Effector CD4-positive, alpha-beta T cell (primary cell): Measurements from ENCODE around the gene TMEM63B.
"Not testable (repeated sequence)": the region's sequence is repeated elsewhere in the genome, so short reads cannot be mapped to it uniquely, and the experiment has no call there.

ENCODE experiments used
- DNase-seq: peaks from one replicate; pipeline ENCODE4 v3.0.0-alpha.2; 2020

TMEM63B gene

DNA sequence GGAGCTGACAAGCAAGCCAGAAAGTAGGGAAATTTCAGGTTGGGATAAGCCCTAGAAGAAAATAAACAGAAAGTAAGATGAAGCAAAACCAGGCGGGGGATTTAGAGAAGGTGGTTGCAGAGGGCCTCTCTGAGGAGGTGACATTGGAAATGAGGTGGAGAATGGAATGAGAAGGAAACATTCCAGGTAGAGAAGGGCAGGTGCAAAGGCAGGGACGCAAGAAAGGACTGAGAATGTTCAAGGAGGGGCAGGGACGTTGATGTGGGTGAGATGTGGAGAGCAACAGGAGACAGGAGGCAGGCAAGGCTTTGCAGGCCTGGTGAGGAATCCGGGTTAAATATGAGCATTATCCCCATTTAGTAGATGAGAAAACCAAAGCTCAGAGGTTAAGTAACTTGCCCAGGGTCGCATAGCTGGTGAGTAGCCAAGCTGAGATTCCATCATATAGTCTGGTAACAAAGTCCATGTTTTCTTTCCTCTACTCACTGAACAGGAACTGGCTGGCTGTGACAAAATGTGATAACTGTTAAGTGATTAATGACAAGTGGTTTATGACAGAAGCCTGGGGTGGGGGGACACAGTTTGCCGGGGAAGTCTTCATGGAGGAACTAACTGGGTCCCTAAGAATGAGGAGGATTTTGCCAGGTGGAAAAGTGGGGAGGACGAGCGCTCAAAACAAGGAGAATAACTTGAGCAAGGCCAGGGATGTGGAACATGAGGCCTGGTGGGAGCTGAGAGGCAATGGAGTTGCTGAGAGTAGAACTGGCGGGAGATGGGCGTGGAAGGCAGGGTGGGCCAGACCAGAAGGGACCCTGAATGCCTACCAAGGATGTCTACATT lies 32.7 kb upstream of the TMEM63B start:
- no peak for DNase-seq

DNA sequence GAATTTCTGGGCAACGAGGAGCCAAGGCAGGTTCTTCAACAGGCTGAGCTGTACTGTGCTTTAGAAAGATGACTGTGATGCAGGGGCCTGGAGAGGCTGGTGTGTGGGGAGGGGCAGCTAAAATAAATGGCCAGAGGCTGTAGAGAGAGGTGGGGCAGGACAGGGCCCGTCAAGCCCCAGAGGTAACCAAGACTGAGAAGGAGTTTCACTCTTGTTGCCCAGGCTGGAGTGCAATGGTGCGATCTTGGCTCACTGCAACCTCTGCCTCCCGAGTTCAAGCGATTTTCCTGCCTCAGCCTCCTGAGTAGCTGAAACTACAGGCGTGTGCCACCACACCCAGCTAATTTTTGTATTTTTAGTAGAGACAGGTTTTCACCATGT lies 32.1 kb upstream of the TMEM63B start:
- not testable (repeated sequence) for DNase-seq

DNA sequence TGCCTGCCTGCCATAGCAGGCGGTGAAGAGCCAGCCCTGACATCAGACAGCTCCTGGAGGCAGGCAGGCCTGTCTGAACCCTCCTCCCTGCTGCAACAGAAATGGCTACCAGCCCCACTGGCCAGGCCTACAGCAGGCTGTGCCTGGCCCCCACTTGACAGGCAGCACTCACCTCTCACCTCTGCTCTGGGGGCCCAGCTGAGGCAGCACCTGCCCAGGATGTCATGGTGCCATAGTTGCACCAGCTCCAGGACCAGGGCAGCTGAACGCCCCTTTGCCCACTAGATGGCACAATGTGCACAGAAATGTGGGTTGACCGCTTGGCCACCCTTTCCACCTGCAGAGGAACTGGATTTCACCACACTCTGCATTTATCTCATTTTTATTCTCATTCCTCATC lies 30.7 kb upstream of the TMEM63B start:
- peak; percentile 70 for DNase-seq

DNA sequence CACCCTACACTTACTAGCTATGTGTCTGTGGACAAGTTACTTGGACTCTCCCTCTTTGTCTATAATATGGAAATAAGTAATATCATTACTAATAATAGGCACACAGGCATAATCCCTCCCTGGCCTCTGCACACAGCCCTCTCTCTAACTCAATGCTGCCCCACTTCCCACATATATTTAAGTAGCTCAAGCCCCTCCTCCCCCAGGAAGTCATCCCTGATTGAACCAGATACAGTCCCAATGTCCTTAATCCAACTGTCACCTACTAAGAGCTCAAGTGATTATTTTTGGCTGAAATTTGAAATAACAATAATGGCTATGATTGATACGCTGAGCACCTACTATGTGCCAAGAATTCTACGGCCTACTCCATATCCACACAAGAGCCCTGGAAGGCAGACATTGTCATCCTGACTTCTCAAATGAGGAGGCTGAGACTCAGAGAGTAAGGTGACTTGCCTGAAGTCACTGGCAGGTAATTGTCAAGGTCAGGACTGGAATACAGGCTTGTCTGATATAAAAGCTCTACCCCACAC lies 29.5 kb upstream of the TMEM63B start:
- no peak for DNase-seq

DNA sequence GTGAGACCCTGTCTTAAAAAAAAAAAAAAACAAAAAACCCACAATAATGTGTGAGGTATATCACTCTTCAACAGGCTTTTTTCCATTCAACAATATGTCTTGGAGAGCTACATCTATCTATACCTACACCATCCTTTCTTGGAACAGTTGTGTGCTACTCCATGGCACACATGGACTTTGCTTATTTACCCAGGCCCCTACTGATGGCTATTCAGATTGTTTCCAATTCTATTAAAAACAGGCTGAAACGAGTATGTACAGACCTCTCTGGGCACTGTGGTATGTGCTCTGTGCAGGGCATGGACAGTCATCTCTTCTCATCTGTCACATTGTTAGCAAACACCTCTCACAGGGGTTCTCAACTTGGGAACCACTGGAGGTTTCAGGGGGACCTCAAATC lies 28.2 kb upstream of the TMEM63B start:
- no peak for DNase-seq

DNA sequence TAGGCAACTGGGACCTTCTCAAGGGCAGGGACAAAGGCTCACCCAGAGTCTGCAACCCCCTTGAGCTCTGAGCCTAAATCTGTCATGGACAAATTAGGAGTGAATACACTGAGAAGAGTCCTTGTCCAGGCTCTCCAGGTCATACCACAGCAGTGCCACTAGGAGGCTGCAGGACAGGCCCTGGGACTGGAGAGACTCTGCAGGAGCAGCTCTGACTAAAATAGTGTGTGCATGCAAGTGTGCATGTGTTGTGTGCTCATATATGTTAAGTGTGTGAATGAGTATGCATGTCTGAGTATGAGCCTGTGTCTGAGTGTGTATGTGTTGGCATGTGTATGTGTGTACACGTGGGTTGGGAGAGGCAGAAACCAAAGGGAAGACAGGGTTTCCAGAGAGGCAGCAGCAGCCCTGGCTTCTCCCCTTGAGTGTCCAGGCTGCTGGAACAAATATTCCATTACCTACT lies 27.2 kb upstream of the TMEM63B start:
- no peak for DNase-seq

DNA sequence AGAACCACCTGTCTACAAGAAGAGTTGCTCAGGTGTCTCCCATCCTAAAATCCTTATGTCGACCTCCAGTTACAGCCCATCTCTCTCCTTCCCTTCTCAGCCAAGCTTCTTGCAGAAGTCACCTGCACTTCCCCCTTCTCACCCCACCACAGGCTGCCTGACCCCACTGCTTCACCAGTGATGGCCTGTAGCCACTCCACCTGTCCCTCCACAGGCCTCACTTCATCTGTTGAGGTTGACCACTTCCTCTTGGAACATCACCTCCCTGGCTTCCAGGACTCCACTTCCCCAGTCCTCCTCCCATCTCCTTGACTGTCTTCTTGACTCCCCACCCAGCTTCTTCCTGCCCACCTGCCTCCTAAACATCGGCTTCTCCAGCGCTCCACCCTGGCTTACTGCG lies 25.5 kb upstream of the TMEM63B start:
- no peak for DNase-seq

DNA sequence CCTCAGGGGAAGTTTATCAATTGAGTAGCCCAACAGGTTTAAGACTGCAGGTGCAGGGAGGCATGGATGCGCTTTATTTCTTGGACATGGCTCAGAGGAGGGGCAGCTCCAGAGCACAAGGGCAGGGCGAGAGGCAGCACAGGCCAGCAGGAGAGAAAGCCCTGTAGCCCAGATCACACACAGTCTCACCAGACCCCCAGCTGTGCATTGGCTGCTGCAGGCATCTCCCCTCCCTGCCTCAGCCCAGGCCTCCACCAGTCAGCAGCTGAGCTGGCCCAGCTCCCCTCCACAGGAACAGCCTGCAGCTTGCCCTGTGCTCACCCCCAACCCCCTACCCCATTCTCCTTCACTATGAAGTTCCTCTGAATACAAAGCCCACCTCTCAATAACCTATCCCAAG lies 24.8 kb upstream of the TMEM63B start:
- DNase-seq: no peak

DNA sequence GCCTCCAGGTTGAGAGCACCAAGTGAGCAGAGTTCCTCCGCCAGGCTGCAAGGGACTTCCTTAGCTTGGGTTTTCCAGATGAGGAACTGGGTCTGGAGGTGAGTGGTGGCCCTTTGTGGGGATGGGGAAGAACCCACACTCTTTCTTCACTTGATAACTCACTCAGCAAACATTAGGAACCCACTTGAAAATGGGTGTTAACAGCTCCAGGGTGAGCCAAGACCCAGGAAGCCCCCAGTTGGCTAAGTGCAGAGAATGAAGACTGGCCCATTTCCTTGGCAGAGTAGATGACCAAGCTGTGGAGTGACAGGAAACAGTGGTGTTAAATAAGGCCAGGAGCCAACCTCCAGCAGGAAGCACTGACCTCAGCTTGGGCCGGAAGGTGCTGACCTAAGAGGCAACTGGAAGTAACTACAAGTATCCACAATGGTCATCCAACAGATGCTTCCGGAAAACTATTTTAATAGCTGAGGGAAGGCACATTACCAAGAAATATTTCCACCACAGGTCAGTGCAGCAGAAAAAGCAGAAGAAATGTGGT lies 22.8 kb upstream of the TMEM63B start:
- DNase-seq: no peak

DNA sequence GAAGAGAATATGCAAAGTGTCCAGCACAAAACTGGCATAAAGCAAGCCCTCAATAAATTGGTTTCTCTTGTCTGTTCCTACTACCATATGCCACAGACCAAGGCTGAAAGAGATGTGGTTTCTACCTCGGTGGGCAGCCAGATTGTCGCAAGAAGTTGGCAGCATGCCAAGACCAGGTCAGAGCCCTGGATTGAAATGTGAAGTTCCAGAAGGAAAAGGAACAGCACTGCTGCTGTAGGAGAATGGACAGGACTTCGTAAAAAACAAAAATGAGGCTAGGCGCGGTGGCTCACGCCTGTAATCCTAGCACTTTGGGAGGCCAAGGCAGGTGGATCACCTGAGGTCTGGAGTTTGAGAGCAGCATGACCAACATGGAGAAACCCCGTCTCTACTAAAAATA lies 22.2 kb upstream of the TMEM63B start:
- DNase-seq: no peak

DNA sequence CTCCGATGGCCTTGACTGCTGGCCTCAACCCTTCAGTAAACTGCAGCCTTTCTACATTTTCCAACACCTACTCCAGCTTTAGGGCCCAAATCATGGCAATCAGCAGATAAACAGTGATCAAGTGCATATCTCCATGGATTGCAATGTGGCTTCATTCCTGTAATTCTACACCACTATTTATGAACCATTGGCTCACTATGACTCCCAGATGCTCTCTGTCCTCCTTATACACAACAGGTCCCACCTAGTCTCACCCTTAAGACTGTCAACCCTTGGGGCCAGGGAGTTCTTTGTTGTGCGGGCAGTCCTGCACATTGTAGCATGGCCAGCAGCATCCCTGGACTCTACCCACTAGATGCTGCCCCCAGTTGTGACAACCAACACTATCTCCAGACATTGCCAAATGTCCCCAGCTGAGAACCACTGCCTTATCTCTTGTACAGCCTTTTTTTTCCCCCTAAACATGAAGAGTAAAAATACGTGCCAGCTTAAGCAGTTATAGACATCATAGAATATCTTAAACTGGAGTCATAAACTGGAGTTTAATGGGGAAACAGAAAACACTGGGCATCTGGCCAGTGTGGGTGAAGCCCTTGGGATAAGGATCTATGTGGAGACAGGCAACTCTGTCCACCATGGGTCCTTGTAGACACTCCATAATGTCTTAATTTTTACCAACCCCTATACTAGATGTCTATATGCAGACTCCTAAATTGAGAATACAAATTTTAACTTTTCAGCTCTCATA lies 21.2 kb upstream of the TMEM63B start:
- no peak for DNase-seq

DNA sequence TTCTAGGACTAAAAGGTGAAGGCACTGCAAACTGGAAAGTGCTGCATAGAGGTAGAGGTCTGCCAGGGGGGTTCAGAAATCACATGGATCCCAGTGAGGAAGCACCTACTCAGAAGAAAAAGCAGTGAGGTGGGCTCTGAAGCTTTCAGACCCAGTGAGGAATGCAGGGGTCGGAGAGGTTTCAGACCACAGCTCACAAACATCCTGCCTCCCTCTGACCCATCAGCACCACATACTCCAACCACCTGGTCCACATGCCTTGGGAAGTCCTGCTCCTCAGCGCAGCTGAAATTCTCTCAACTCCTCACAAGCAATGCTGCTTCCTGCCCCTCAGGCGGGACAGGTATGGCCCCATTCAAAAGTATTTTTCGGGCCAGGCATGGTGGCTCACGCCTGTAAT lies 20.3 kb upstream of the TMEM63B start:
- DNase-seq: no peak

DNA sequence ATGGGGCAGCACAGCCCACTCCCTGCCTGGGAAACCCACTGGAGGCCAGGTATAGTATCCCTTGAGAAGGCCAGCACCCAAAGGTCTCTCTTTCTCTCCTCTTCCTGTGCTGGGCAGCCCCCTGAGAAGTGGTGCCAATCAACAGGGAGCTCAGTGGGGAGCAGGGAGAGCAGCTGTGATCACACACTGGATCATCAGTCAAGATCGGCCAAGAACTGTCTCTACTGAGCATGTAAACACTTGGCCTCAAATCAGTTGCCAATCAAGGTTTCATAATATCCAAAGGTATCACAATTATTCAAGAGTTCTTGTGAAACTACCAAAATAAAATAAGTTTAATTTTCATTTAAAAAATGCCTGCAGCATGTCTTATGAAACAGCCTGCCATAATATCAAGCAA lies 18.9 kb upstream of the TMEM63B start:
- no peak for DNase-seq

DNA sequence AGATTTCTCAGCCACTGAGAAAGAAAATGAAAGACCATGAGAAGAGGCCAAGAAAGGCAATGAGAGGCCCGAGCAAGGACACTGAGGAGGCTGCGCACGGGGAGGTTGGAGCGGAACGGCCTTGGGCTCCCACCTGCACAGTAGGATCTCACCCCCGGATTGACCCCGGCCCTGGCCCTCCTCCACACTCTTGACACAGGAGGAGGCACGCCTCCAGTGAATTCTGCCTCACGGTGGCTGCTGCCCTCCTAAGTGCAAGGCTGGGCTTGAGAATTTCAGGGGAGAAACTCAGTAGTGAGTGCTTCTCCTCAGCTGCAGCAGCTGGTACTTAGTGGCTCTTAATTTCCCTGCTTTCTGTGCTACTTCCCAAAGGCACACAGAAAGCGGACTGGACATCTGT lies 18.1 kb upstream of the TMEM63B start:
- DNase-seq: no peak

DNA sequence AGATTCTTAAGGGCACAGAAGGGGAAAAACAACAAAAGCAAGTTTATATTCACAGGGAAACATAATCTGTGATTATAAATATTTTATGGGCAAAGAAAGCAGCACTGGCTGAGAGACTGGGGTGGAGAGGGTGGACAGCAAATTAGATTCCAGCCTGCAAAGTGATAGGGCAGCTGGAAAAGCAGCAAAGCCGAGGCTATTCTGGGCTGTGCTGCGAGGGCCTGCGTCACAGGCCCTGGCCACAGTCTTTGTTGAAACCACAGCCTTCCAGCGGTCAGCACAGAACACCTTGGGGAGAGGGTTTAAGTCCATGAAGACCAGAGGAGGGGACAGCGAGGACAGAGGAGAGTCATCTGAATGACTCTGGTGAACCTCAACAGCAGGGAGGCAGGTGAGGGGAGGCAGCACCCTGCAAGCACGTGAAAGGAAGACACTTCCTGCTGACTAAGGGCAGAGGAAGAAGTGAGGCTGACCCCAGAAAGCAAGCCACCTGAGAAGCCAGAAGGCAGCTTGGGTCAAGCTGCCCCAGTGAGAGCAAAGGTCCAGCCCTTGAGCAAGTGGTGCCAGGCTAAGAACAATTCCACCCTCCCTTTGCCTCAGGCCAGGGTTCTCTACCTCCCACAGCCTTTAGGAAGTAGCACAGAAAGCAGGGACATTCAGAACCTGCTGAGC lies 17.2 kb upstream of the TMEM63B start:
- no peak for DNase-seq

DNA sequence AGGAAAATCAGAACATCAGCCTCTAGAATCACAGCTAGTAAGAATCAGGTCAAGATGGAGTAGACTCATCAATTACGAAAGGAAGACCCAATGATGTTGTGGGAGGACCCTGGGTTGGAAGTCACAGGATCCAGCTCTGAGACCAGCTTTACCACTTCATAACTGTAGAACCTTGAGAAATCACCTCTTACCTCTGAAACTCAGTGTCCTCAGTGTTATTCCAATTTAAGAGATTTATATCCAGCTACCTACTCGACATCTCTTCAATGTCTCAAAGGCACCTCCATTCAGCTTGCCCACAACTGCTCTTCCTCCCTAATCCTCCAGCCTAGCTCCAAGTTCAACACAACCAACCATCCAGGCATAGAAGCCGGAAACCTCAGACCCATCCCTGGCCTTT lies 16.4 kb upstream of the TMEM63B start:
- no peak for DNase-seq

DNA sequence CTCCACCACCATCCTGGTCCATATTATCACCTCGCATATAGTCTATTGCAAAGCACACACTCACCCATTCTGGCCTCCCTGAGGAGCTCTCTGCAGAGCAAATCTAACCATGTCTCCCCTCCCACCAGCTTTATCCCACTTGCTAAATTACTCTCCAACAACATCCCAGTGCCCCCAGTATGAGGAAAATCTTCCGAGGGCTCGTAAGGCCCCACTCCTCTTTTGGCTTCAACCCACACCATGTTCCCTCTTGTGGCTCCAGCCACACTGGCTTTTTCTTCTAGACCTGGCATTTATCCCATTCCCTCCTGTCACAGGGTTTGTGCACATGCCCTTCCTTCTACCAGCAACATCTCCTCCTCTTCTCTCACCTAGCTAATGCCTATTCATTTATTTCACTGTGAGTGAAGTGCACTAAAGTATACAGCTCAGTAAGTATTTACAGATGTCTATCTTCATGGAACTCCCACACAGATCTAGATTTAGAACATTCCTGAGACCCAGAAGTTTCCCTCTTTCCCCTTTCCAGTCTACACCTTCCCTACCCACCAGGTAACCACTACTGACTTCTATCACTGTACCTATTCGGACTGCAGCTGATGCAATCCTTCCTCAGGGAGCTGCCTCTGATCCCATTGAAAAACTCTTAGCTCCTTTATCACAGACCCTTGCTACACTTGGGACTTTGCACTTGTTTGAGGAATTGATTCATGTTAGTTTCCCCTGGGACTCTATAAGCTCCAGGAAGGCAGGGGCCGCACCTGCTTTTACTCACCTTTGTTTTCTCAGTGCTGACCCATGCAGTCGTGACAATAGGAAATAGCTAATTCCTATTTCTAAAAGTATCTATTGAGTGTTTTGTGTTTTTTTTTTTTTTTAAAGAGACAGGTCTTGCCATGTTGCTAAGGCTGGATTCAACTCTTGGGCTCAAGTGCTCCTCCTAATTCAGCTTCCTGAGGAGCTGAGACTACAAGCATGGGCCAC lies 15.6 kb upstream of the TMEM63B start:
- no peak for DNase-seq

DNA sequence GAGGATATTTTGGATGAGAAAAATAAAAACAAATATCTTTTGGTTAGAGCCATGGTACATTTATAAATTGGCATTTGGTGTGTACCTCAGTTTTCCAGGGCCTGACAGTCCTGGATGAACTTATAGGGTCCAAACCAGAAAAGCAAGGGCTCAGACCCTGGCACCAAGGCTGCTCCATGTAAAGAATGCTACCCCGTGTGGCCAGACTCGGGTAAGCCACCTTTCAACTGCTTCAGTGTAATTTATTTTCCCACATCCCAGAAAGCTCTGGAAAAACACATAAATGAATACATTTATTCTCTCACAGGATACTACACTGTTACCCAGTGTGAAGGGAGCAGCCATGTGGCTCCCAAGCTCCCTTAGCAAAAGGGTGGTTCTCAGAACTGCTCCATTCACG lies 13.9 kb upstream of the TMEM63B start:
- no peak for DNase-seq

DNA sequence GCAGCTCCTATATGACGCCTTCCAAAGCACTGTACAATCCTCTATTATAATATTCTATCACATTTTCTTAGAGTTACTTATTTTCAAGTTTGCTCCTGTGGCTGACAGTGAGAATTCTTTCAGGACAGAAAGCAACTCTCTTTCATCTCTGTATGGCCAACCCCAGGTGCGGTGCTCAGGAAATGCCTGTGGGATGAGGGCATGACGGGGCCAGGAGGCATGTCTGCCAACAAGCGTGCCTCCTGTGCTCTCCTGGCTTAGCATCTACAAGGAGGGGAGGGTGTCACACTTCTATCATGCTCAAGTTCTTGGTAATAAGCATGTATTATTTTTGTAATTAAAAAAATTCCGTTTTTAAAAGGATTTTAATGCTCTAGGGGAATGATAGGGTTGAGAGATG lies 11.5 kb upstream of the TMEM63B start:
- no peak for DNase-seq

DNA sequence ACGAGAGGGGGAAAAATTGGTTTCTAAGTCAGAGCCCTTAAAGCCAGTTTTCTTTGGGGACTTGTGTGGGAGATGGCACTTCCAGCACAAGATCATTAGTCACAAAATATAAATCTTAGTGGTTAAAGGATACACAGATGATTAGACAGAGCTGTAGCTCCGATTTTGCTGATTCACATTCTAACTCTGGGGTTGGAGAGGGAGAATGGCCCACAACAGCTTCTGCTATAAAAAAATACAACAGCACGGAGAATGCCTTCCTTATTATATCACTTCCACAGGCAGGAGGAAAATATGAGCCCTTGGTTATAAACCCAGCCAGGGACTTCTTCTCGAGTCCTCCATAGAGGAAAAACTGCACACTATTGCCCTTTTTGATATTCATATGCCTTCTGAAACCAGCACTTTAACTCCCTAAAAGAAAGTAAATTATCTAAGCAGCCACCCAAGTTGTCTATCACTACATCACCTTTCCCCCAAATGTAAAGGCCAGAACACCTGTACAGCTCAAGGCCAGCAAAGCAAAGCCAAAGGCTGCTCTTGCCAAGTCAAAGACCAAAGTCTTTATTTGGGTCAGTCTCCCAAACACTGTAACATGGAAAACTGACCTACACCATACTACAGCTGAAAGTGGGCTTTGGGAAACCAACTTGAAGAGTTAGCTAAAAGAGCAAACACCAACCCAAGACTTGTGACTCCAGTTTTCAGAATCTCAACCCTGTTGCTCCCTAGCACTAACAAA lies 10.5 kb upstream of the TMEM63B start:
- DNase-seq: no peak
